HUES48 (cell line): Measurements from ENCODE around the gene ANXA2R.
"Not testable (repeated sequence)": the region's sequence is repeated elsewhere in the genome, so short reads cannot be mapped to it uniquely, and the experiment has no call there.

Experiments used
- H3K27ac ChIP-seq: one replicate; pipeline ENCODE4 v1.7.0; 2013; ENCODE audit warnings: low read depth, low read length, inconsistent platforms
- H3K27me3 ChIP-seq: 2 replicates; pipeline ENCODE4 v1.6.1; 2013; ENCODE audit warnings: mild to moderate bottlenecking, low read length; ENCODE audit not compliant: control insufficient read depth, insufficient read depth
- H3K36me3 ChIP-seq: 2 replicates; pipeline ENCODE4 v1.6.1; 2013; ENCODE audit warnings: low read length; ENCODE audit not compliant: control insufficient read depth, insufficient read depth
- H3K4me1 ChIP-seq: 2 replicates; pipeline ENCODE4 v1.6.1; 2013; ENCODE audit warnings: mild to moderate bottlenecking, low read length; ENCODE audit not compliant: control insufficient read depth, insufficient read depth
- H3K4me3 ChIP-seq: 2 replicates; pipeline ENCODE4 v1.5.1; 2013; ENCODE audit warnings: mild to moderate bottlenecking, low read depth, low read length
- H3K9ac ChIP-seq: 2 replicates; pipeline ENCODE4 v1.6.1; 2013; ENCODE audit warnings: mild to moderate bottlenecking, low read depth, low read length, moderate library complexity
- H3K9me3 ChIP-seq: 2 replicates; pipeline ENCODE4 v1.6.1; 2013; ENCODE audit warnings: low read length; ENCODE audit not compliant: control insufficient read depth, insufficient read depth

The ANXA2R gene

DNA sequence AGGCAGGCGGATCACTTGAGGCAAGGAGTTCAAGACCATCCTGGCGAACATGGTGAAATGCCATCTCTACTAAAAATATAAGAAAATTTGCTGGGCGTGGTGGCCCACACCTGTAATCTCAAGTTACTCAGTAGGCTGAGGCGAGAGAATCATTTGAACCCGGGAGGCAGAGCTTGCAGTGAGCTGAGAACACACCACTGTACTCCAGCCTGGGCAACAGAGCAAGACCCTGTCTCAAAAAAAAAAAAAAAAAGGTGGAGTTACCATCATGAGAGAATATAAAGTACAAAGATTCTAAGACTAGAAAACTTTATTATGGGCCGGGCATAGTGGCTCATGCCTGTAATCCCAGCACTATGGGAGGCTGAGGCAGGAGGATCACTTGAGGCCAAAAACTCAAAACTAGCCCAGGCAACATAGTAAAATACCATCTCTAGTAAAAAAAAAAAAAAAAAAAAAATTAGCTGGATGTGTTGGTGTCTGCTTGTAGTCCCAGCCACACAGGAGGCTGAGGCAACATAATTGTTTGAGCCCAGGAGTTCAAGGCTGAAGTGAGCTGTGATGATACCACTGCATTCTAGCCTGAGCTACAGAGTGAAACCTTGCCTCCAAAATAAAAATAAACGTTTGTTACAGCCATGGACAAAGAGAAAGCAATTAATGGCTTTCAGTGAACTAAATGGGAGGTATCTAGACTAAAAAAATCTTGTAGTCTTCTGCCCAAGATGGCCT, 12.9 kb downstream of the ANXA2R start:
- Histone ChIP-seq H3K36me3 (no peaks in the 10 kb centered on the region), H3K9ac (no peak overlapping the region), H3K9me3 (no peaks in the 10 kb centered on the region), H3K27me3 (peaks cover 83% of the 10 kb centered on the region), H3K4me1 (no peaks in the 10 kb centered on the region), H3K4me3 (no peak overlapping the region), H3K27ac (no peak overlapping the region)

DNA sequence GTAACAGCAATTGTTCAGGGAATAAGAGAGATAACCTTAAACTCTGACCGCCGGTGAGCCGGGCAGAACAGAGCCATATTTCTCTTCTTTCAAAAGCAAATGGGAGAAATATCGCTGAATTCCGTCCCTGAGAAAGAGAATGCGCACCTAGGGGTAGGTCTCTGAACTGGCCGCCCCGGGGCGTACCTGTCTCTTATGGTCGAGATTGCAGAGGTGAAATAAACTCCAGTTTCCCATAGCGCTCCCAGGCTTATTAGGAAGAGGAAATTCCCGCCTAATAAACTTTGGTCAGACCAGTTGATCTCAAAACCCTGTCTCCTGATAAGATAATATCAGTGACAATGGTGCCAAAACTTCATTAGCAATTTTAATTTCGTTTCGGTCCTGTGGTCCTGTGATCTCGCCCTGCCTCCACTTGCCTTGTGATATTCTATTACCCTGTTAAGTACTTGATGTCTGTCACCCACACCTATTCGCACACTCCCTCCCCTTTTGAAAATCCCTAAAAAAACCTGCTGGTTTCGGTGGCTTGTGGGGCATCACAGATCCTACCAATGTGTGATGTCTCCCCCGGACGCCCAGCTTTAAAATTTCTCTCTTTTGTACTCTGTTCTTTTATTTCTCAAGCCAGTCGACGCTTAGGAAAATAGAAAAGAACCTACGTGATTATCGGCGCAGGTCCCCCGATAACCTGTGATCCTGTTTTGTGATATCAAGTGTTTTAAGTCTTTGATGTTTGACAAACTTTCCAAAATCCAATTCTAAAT, 14.8 kb downstream of the ANXA2R start:
- not testable (repeated sequence) for H3K9me3 ChIP-seq, H3K27ac ChIP-seq, H3K4me1 ChIP-seq, H3K36me3 ChIP-seq, H3K9ac ChIP-seq
- H3K4me3 ChIP-seq, result peak overlapping the region; percentile 32; the same call in 1 of the 2 replicates
- peaks cover 96% of the 10 kb centered on the region for H3K27me3 ChIP-seq

DNA sequence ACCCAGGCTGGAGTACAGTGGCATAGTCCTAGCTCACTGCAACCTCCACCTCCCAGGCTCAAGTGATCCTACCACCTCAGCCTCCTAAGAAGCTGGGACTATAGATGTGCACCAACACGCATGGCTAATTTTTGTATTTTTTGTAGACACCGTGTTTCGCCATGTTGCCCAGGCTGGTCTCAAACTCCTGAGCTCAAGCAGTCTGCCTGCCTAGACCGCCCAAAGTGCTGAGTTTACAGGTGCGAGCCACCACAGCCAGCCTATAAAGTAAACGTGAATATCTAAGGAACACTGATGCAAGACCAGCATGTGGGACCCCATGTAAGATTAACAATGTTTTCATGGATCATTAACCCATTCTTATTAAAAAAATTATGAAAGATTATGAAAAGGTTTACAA, 15.9 kb downstream of the ANXA2R start:
- H3K9ac ChIP-seq, result no peak overlapping the region
- H3K9me3 ChIP-seq, result no peaks in the 10 kb centered on the region
- H3K4me1 ChIP-seq, result peaks cover 9% of the 10 kb centered on the region
- H3K27ac ChIP-seq, result no peak overlapping the region
- no peak overlapping the region for H3K4me3 ChIP-seq
- H3K36me3 ChIP-seq, result no peaks in the 10 kb centered on the region
- peaks cover 97% of the 10 kb centered on the region for H3K27me3 ChIP-seq

DNA sequence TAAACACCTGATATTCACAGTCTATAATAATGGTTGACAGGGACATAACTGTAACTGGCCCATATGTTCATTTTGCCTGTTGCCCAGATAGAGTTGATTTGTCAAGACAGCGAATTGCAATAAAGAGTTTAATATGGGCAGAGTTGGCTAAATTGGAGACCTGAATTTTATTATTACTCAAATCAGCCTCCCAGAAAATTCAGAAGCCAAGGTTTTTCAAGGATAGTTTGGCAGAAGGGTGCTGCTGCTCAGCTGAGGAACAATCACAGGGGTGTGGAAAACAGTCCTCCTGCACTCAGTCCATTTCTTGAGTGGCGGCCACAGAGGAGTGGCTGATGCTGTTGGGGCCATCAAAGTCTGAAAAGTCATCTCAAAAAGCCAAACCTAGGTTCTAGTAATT, 19.0 kb downstream of the ANXA2R start:
- Histone ChIP-seq H3K27me3 (peaks cover 99% of the 10 kb centered on the region), H3K4me3 (no peak overlapping the region), H3K9ac (no peak overlapping the region), H3K27ac (no peak overlapping the region), H3K9me3 (no peaks in the 10 kb centered on the region), H3K36me3 (no peaks in the 10 kb centered on the region), H3K4me1 (peaks cover 26% of the 10 kb centered on the region)

DNA sequence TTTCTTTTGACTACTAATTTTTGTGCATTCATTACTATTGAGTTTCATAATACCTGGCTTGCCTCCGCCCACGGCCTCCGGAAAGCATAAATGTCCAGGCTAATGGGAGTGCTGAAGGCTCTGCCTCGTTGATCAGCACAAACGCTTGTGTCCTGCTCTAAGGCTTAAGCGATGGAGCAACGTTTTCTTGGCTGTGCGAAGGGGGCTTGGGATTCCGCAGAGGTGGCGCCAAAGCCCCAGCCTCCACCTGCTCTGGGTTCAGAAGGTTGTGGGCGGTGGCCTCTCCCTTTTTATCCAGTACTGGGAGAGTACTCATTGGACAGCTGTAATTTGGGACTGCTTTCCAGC, 19.7 kb downstream of the ANXA2R start:
- Histone ChIP-seq H3K27me3 (peaks cover 99% of the 10 kb centered on the region), H3K27ac (no peak overlapping the region), H3K36me3 (no peaks in the 10 kb centered on the region), H3K4me1 (peaks cover 33% of the 10 kb centered on the region), H3K4me3 (peak overlapping the region; percentile 42), H3K9ac (no peak overlapping the region), H3K9me3 (no peaks in the 10 kb centered on the region)

- H3K4me3 ChIP-seq, result peak overlapping the region; percentile 42
- no peak overlapping the region for H3K9ac ChIP-seq
- peaks cover 39% of the 10 kb centered on the region for H3K4me1 ChIP-seq
- no peak overlapping the region for H3K27ac ChIP-seq
- peaks cover 99% of the 10 kb centered on the region for H3K27me3 ChIP-seq
- H3K9me3 ChIP-seq, result no peaks in the 10 kb centered on the region
- H3K36me3 ChIP-seq, result no peaks in the 10 kb centered on the region
These were observed 20.3 kb downstream of the ANXA2R start for GRCh38 chr5:43019614-43020398.

DNA sequence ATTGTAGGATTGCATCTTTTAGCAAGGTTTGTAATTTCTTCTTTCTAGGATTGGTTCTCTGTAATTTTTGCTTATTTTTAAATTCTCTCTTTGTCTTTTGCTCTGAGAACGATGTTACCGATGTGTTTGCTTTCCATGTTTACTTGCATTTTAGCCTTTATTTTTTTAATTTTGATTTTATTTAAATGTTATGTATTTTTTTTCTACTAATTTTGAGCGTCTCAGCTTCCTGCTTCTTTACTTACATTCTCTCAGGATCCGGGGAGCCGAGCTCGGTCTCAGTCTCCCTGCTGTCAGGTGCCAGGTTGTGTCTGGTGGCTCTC, 20.9 kb downstream of the ANXA2R start:
- peaks cover 99% of the 10 kb centered on the region for H3K27me3 ChIP-seq

GRCh38 chr5:43017428-43017815, 22.7 kb downstream of the ANXA2R start:
- Histone ChIP-seq H3K36me3 (no peaks in the 10 kb centered on the region), H3K9me3 (no peaks in the 10 kb centered on the region), H3K4me1 (peaks cover 40% of the 10 kb centered on the region), H3K9ac (no peak overlapping the region), H3K27ac (no peak overlapping the region), H3K4me3 (peak overlapping the region; percentile 60), H3K27me3 (peaks cover 95% of the 10 kb centered on the region)

More for the DNA sequence above, 20.9 kb downstream of the ANXA2R start:
- H3K9me3 ChIP-seq, result no peaks in the 10 kb centered on the region
- H3K4me1 ChIP-seq, result peaks cover 40% of the 10 kb centered on the region
- no peaks in the 10 kb centered on the region for H3K36me3 ChIP-seq
- peak overlapping the region; percentile 42 for H3K4me3 ChIP-seq
- no peak overlapping the region for H3K27ac ChIP-seq
- no peak overlapping the region for H3K9ac ChIP-seq

DNA sequence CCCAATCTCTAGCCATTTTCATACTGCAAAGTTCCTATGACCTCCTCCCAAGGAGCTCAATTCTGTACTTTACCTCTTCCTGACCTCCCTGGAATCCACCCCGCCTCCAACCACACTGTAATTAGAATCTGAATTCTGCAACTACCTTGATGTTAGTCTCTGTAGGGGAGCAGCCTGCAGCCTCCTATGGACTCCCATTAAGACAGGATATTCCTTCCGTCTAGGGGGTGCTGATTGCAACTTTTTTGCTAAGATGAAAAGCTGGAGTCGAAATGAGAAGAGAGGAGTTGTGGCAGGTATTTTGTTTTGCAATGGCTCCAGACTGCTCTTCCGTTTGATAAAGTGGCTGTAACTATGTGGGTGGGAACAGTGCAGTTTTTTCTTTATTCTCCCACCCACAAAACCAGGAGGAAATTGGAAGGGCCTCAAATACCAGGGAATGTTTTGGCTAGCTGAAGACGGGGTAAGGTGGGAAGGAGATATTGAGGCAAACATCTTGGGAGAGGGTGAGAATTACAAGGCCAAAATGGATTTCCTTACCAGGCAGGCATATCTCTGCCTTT, 23.8 kb downstream of the ANXA2R start:
- Histone ChIP-seq H3K4me1 (peaks cover 40% of the 10 kb centered on the region), H3K9me3 (no peaks in the 10 kb centered on the region), H3K36me3 (no peaks in the 10 kb centered on the region), H3K4me3 (peak overlapping the region; percentile 30; the same call in 1 of the 2 replicates), H3K27ac (no peak overlapping the region), H3K9ac (no peak overlapping the region), H3K27me3 (peaks cover 94% of the 10 kb centered on the region)

- Histone ChIP-seq H3K9ac (no peak overlapping the region), H3K4me3 (no peak overlapping the region), H3K36me3 (no peaks in the 10 kb centered on the region), H3K27ac (no peak overlapping the region), H3K27me3 (peaks cover 94% of the 10 kb centered on the region), H3K9me3 (no peaks in the 10 kb centered on the region), H3K4me1 (peaks cover 32% of the 10 kb centered on the region)
These were observed 25.6 kb downstream of the ANXA2R start for GRCh38 chr5:43014522-43014921.
